HL-60 (cell line): Measurements from ENCODE around the gene EPHA6.

Experiments
- DNase-seq, 2 experiments: peaks; one replicate each; pipeline ENCODE4 v3.0.0-alpha.2; 2010 to 2020; ENCODE audit warnings: low read depth in 1 of 2, low spot score in 1 of 2
- H3K27ac ChIP-seq: fragments of 250-450 bp; sonication (Bioruptor Pico); replicated peaks from 2 replicates; pipeline ENCODE4 v1.5.1; 2020; ENCODE audit warnings: mild to moderate bottlenecking, moderate library complexity
- H3K27me3 ChIP-seq: fragments of 250-450 bp; sonication (Bioruptor Pico); 2 replicates; pipeline ENCODE4 v1.5.1; 2021; ENCODE audit warnings: mild to moderate bottlenecking, moderate library complexity; ENCODE audit not compliant: insufficient read depth, poor library complexity, severe bottlenecking
- H3K4me3 ChIP-seq: replicated peaks from 2 replicates; pipeline ENCODE4 v1.5.1; 2011; ENCODE audit warnings: mild to moderate bottlenecking, control low read depth, low read length; ENCODE audit not compliant: insufficient read depth
- CTCF ChIP-seq: IDR thresholded peaks from one replicate; pipeline ENCODE4 v1.5.1; 2011; ENCODE audit warnings: low read length, control low read depth, inconsistent platforms; ENCODE audit not compliant: insufficient read depth
- GABPA ChIP-seq: IDR thresholded peaks from 2 replicates; pipeline ENCODE4 v1.6.1; 2012; ENCODE audit warnings: low read depth
- POLR2AphosphoS5 ChIP-seq: IDR thresholded peaks from 2 replicates; pipeline ENCODE4 v1.6.1; 2012; ENCODE audit warnings: low read depth
- REST ChIP-seq: IDR thresholded peaks from 2 replicates; pipeline ENCODE4 v1.6.1; 2012; ENCODE audit warnings: low read depth; ENCODE audit not compliant: insufficient replicate concordance
- SPI1 ChIP-seq: IDR thresholded peaks from 2 replicates; pipeline ENCODE4 v1.6.1; 2012; ENCODE audit warnings: low read depth, mild to moderate bottlenecking, borderline replicate concordance

The EPHA6 gene

DNA sequence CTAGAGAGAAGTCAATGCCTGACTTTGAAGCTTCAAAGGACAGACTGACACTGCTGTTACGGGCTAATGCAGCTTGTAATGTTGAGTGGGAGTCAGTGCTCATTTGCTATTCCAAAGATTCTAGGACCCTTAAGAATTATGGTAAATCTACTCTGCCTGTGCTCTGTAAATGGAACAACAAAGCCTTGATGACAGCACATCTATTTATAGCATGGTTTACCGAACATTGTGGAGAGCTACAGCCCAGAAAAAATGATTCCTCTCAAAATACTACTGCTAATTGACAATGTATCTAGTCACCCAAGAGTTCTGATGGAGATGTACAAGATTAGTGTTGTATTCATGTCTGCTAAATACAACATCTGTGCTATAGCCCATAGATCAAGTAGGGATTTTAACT, 262.3 kb downstream of the EPHA6 start:
- Histone ChIP-seq H3K27ac (no peak overlapping the region), H3K4me3 (no peak overlapping the region), H3K27me3 (no peaks in the 10 kb centered on the region)
- TF ChIP-seq CTCF (no peak), GABPA (no peak), SPI1 (no peak), POLR2AphosphoS5 (no peak), REST (no peak)
- DNase-seq = no peak

- H3K27ac ChIP-seq = no peak overlapping the region
- H3K4me3 ChIP-seq = no peak overlapping the region
- H3K27me3 ChIP-seq = no peaks in the 10 kb centered on the region
- DNase-seq = no peak
- TF ChIP-seq POLR2AphosphoS5 (no peak), REST (no peak), SPI1 (no peak), CTCF (no peak), GABPA (no peak)
Observed at GRCh38 chr3:97089621-97090020, 275.2 kb downstream of the EPHA6 start.

GRCh38 chr3:97102641-97103040, 288.2 kb downstream of the EPHA6 start:
- TF ChIP-seq GABPA (no peak), POLR2AphosphoS5 (no peak), SPI1 (no peak), CTCF (no peak), REST (no peak)
- Histone ChIP-seq H3K27ac (no peak overlapping the region), H3K27me3 (no peaks in the 10 kb centered on the region), H3K4me3 (no peak overlapping the region)
- DNase-seq = no peak
